ACHN (cell line): ENCODE results near the gene M1AP.

Experiments used
- DNase-seq: peaks from one replicate; pipeline ENCODE4 v3.0.0-alpha.2; 2015
- in situ Hi-C: cut with HindIII; loops from 2 replicates; pipeline ENCODE4 v1.10.0; 2017; ENCODE audit warnings: low sequenced_read_pairs, low pct_ligation_motif_present, low pct_unique_long_range_greater_than_20kb

Gene M1AP

DNA sequence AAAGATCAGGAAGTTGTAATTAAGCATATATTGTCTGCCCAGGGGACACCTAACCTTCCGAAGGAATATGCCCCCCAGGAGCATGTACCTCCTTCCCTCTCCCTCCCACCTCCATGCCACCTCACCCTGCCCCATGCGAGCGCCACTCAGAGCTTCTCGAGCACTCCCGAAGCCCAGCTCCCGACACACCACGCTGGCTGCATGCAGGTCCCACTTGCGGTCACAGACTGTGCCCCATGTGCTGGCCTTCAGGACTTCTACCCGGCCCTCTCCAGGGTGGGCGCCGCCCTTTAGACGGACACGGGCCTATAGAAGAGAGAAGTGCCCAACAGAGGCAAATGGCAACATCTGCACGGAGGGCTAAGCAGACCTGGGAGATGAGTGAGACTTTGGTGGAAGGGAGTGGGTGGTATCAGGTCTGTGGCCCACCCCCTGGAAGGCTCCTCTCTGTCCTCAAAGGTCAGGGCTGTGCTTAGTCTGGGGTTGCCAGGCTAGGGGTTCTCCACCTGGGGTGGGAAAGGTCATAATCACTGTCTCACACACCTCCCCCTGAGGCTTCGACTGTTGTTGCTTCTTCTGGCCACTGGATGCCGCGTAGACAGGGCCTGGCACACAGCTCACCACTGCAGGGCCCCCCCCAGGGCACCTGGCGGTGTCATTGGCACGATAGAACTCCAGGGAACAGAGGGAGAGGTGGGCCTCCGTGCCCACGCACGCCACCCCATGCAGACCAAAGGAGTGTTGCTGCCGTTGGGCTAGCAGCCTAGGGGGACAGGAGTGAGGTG is 111.8 kb downstream of the M1AP start:
- in situ Hi-C loops: no loop called here

DNA sequence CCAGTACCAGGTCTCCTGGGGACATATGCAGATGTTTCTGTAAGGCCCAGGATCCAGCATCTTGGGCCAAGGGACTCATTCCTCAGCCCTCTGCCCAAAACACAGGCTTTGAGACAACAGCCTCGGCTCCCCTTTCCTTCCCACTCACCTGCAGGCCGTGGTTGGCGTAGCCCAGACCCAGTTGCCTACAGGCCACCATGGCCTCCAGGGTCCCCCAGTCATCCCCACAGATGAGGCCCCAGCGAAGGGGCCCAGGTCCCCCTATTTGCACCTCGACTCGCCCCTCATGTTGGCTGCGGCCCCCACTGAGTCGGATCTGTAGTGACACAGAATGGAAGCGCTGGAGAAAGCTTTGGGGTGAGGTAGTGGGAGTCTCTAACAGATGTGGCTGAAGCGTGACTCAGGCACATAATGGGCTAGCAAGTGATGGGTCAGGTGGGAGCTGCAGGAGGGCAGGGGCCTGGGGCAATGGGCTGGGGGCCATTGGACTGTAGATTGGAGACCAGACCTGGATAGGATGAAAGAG is 112.6 kb downstream of the M1AP start:
- in situ Hi-C loops: no loop called here
- DNase-seq: no peak

More for the DNA sequence above, 111.8 kb downstream of the M1AP start:
- no peak for DNase-seq

DNA sequence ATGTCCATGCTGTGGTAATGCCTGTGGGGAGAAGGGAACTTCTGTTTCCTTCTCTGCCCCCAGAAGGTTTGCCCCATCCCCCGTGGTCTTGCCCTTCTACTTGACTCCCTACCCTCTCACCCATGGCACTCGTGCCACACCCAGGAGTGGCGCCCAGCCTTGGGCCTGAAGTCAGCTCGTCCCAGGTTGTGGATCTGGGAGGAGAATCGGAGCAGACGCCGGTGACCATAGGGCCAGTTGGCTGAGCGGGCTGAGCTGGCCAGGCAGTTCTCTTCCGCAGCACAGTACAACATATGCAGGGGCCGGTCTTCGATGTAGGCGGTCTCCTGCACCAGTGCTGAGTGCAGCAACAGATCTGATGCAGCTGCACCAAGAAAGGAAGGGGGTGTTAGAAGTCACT is 113.7 kb downstream of the M1AP start:
- in situ Hi-C loops: no loop called here
- DNase-seq: no peak

DNA sequence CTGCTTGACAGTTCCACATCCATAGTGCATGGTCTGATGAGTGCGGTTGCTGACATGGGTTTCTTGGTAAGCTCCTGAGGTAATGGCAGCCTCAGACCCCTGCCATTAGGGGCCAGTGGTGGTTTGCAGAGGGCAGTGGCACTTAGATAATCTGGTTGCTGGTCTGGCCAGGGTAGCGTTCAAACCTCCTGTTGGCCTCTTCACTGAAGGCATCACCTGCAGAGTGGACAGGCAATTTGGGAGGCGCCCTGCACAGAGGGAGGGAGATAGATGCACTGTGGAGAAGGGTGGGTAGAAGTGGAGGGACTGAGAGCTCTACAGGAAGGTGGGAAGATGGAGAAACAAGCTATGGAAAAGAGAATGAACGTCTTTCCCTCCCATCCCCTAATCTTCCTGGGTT is 114.7 kb downstream of the M1AP start:
- in situ Hi-C loops: no loop called here
- no peak for DNase-seq

DNA sequence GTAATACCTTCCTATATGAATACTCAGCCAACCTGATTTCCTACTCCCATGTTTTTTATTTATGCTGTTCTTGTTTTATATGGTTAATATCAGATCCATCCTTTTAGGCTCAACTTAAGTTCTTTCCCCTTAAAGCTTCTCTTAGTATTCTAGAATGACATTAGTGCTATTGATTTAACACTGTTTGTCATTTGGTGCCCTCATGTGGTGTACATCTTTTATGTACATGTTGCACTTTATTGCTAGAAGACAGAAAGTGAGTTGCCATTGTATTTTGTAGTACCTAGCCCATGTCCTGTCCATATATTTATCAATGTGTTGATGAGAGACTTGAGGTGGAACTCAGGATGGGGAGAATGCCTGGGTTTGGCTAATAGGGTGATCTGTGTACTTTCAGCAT is 115.9 kb downstream of the M1AP start:
- in situ Hi-C loops: no loop called here
- peak; percentile 60 for DNase-seq

DNA sequence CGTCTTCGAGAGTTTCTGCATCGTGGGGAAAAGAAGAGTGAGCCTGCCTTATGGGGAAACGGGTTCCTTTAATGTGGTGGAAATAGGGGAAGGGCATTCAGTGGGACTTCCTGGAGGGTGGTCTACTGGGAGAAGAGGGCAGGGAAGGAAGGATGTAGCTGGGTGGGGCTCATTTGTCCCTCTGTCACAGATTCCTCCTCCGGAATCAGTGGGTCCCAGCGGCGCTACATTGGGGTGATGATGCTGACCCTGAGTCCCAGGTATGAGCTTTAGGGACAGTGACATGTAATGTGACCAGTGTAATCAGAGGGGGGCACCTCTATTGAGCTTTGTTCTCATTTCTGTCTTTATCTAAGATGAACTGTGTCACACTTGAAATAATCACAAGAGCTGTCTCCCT is 116.5 kb downstream of the M1AP start:
- DNase-seq: no peak
- in situ Hi-C loops: no loop called here

DNA sequence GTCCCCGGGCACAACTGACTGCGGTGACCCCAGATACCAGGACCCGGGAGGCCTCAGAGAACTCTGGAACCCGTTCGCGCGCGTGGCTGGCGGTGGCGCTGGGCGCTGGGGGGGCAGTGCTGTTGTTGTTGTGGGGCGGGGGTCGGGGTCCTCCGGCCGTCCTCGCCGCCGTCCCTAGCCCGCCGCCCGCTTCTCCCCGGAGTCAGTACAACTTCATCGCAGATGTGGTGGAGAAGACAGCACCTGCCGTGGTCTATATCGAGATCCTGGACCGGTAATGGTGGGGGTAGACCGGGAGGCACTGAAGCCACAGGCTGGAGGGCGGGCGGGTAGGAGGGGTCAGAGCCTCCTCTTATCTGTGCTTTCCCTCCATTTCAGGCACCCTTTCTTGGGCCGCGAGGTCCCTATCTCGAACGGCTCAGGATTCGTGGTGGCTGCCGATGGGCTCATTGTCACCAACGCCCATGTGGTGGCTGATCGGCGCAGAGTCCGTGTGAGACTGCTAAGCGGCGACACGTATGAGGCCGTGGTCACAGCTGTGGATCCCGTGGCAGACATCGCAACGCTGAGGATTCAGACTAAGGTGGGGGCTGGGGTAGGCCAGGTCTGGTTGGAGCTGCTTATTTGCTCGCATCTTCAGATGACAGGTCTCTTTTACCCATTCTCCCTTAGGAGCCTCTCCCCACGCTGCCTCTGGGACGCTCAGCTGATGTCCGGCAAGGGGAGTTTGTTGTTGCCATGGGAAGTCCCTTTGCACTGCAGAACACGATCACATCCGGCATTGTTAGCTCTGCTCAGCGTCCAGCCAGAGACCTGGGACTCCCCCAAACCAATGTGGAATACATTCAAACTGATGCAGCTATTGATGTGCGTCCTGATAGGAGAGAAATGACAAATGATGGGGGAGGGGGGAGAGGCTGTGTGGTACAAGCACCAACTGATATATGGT is 117.6 kb downstream of the M1AP start:
- in situ Hi-C loops: no loop called here
- DNase-seq: peak; percentile 17

DNA sequence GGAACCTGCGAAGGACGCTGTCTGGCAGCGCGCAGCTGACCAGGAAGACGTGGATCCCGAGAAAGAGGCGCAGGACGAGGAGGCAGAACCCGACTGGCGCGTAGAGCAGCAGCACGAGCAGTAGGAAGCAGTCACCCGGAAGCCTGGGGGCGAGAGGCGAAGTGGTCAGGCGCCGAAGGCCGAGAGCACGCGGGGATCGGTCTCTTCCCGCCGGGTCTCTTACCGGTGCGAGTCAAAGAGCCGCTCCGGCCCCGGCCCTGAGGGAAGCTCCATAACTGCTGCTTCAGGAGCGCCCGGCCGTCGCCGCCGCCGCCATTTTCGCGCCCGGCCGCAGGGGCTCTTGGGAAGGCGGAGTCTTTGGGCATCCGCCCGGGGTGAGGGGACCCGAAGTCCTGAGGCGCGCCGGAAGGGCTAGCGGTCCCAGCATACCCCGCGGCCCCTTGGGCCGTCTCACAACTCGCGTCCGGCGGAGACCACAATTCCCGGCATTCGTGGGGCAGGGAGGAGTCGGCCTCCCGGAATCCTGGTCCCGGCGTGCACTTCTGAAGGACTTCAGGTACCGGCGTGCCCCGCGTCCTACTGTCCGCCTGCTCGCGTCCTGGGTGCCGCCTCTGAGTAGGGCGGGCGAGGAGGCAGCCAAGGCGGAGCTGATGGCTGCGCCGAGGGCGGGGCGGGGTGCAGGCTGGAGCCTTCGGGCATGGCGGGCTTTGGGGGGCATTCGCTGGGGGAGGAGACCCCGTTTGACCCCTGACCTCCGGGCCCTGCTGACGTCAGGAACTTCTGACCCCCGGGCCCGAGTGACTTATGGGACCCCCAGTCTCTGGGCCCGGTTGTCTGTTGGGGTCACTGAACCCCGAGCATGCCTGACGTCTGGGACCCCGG is 118.5 kb downstream of the M1AP start, which contains the start of the genes AUP1 and HTRA2:
Gene AUP1, minus strand, starts transcription at position 350 of the 882 bp plus-strand sequence. Its CDS starts 77 bp downstream, at position 273.
Gene HTRA2, plus strand, starts transcription at position 577 of the 882 bp plus-strand sequence. Its CDS starts 74 bp downstream, at position 651.
- in situ Hi-C loops: no loop called here
- peak; percentile 99 for DNase-seq

DNA sequence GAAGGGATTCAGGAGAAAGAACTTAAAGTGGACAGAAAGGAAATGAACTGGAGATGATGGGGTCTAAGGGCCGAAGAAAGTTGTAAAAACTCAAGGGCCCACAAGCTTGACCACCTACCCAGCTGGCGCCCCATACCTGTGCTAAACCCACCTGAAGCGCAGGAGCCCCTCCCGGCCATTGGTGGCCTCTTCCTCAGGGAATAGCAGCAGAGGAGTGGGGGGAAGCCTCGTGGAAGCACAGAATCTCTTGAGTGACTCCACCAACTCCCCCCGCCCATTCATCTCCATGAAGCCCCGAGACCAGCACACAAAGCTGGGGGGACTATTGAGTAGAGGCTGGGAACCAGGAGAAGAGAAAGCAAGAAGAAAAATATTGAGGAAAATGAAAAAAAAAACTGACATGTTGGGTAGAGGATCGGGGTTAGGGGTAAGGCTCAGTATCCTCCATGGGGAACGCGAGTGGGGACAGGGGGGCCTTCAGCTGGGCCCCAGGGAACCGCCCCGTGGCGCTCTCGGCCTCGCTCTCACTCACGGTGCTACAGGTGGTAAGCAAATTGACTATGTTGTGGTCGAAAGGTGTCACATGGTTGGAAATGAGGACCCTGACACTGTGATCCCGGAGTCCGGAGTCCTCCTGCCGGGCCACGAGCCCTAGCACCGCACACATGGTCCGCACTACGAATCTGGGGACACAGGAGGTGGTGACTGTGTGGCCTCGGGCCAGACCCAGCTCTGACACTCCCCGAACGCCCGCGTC is 119.4 kb downstream of the M1AP start:
- DNase-seq: no peak
- in situ Hi-C loops: no loop called here

DNA sequence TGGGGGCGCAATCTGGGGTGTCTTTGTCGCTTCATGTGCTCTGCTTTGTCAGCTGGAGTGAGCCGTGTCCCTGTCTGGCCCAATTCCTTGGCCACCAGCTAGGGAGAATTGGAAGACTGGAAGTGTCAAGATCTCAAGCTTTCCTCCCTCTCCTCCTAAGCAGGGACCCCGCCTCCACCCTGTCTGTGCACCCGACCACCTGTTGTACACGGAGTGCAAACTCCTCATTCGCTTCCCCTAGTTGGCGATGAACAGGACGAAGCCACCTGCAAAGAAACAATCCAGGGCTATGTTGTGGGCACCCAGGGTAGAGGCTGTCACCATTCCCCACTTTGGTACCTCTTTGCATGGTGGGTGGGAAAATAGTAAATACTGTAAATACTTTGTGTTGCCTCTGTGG is 120.4 kb downstream of the M1AP start:
- in situ Hi-C loops: no loop called here
- no peak for DNase-seq

DNA sequence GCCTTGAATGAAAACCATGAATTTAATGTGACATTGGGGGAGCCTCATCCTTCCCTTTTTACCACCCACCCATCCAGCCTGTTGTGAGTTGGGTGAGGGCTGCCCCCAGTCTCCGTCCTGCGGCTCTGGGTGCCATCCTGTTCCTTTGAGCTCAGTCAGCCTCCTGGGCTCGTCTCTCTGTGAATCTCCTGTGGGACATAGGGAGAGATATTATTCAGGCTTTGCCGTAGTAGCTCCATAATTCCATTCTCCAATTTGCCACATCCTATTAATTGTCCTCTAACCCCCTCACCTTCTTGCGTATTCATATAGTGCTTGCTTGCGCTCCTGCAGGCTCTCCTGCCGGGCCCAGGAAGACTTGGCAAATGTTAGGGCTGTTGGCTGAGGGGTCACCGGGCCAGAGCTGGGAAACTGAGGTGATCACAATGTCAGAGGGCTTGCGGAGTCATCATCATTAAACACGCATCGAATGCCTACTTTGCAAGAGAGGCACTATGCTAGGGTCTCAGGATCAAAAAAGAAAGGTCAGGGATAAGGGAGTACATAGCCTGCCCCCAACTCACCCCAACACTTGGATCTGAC is 121.4 kb downstream of the M1AP start:
- no peak for DNase-seq
- in situ Hi-C loops: no loop called here

DNA sequence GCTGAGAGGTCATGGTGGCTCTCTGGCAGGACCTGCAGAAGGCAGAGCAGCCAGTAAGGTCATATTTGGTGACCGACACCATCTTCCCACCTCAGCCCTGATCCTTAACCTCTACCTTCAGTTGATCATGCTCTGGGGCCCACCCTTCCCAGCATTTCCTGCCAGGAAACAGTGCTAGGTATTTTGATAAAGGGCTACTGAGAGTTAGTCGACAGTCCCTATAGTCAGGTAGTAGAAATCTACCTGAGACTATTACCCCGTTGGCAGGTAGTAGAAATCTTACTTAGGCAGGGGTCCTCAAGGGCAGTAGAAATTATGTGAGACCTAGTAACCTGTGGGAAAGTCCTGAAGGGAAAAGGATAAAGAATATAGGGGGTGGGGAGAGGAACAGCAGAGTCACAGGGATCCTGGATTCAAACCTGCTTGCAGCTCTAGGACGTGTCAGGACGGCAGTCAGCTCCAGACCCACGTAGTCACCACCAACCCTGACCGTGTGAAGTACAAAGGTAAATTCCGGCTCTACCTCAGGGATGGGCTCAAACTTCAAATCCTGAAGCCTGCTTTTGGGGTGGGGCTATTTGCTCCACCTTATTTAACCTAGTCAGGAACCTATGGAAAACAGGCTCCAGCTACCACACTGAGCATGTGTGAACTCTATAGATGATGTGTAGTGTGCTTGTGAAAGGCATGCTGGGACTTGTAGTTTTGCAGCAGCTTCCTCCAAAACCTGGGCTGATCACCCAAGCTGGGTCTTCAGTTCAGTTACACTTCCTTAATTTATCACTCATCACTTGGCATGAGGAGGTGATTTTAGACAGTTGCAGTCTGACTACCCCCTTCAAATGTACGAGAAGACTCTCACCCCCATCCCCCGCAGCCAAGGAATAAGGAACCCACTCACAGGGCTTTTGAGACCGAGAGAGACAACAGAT is 122.1 kb downstream of the M1AP start, which contains the start of gene DQX1:
Gene DQX1, minus strand, starts transcription at position 515 of the 932 bp plus-strand sequence. Its CDS starts 502 bp downstream, at position 13.
- in situ Hi-C loops: no loop called here
- peak; percentile 20 for DNase-seq

DNA sequence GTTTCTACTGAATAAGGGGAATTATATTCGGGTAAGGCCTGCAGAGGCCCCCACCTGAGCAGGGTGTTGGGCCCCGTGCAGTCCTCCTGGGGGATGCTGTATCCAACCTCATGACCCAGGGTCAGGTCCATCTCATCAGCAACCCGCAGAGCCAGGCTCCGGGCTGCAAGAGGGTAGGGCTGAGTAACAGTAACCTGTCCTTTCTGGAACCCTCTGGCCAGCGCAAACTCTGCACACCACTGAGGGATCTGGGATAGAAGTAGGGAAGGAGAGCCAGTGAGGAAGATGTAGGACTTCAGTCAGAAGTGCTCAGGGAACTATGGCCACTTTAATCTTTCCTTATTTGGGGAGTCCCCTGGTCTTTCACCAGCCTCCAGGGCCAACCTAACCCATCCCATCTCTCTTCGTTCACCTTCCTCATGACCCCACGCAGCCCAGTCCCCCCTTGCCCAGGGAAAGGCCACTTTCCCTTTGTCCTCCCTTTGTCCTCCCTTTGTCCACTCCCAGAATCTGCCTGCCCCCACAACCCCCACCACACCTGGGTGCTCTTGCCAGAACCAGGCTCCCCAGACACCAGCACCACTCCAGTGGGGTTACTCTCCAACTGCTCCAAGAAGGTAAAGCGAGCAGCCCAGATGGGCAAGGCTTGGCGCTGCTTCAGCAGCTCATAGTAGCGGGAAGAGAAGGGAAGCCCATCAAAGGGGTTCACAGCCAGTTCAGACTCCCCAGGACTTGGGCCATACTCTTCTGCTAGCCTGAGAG is 123.0 kb downstream of the M1AP start:
- no peak for DNase-seq
- in situ Hi-C loops: no loop called here

DNA sequence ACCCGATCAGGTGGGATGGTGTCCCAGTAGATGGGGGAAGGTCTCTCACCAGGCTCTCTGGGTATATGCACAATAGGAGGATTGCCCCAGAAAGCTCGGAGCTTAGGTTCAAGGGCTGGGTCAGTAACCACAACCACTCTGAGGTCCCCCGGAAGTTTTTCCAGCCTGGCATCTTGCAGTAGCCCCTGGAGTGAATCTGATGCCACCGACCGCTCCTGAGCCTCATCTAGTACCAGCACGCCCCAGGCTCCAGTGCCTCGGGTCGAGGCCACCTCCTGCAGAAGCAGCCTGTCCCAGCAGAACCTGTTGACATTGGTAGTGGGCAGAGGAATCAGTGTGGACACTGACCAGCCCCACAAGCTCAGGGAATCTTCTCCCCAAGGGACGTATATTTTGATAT is 124.1 kb downstream of the M1AP start:
- in situ Hi-C loops: no loop called here
- no peak for DNase-seq

DNA sequence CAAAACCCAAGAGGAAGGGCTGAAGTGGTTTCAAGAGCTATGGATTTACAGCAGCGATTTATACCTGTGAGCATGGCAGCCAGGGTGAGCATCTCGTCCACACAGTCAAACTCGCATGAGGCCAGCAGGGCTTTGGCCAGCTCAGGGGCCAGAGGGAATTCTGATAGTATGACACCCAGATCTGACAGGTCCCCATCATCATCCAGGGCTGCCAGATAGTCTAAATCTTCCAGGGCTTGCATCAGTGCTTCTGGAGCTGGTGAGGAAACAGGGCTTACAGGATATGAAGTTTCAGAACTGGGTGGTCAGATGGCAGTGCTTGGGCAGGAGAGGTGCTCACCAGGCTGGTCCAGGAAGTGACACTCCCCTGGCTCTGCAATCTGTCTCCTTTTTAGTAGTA is 125.6 kb downstream of the M1AP start:
- DNase-seq: no peak
- in situ Hi-C loops: no loop called here

DNA sequence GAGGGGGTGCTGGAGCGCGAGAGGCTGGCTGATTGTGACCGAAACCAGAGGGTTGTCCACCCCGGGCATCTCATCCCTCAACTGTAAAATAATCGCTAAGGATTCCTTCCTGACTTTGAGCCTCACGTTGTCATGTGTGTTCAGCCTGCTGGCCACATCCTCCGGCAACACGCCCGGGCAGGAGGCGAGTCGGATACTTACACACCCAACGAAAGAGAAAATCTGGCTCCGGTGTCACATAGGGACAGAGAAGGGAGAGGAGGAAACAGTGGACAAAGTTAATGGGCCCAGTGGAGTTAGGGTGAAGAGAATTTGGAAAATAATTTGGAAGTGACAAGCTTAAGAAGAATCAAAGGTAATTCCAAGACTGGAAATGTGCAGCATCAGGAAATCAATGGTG is 131.5 kb downstream of the M1AP start:
- in situ Hi-C loops: no loop called here
- no peak for DNase-seq
